Stimulated activated CD4-positive, alpha-beta T cell treated with anti-CD3 and anti-CD28 coated beads, TNF-alpha, amount 100 ng/mL, for 48 hours (primary cell): ENCODE results near the gene SEC14L2.
"Not testable (repeated sequence)": the region's sequence is repeated elsewhere in the genome, so short reads cannot be mapped to it uniquely, and the experiment has no call there.

Experiments used
- DNase-seq, 3 donors: peaks; one replicate each; pipeline ENCODE4 v3.0.0-alpha.2; 2020; ENCODE audit warnings: low read depth in 3 of 3

The SEC14L2 gene

GRCh38 chr22:30455075-30455840, 58.4 kb downstream of the SEC14L2 start:
- no peak for DNase-seq

- no peak for DNase-seq
Observed at GRCh38 chr22:30457981-30458380, 61.2 kb downstream of the SEC14L2 start.

DNA sequence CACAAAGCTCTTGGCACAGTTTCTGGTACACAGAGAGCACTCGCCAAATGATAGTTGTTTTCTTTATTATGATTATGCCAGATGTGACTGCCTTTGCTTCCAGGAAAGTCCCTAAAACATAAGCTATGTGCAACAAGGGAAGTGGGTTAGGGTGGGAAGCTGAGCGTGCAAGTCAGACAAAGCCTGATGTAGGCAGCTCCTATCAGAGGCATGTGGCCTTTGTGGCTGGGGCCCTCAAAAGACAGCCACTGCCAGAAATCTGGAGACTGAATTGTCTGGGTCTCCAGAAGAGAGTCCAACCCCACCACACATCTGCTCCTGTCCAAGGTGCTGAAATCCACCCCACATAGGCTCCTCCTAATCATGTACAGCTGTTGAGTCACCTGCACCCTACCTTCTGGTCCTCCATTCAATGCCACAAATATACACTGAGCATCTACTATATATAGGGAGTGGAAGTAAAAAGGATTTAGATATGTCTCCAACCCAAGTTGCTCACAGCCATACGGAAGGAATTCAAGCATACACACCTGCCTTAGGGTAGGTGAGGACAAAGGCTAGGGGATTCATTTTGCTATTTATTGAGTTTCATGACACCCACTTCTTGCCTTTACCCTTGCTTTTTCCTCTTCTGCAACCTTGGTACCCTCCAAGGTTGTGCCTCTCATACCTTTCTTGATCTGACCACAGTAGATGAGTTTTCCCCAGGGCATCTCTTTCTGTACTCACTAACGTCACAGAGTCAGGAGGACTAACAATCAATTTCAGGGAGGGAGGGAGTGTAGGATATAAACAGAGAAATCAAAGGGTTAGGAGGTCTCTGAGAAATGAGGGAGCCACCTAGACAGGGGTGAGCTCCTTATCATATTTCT, 62.6 kb downstream of the SEC14L2 start:
- no peak for DNase-seq

DNA sequence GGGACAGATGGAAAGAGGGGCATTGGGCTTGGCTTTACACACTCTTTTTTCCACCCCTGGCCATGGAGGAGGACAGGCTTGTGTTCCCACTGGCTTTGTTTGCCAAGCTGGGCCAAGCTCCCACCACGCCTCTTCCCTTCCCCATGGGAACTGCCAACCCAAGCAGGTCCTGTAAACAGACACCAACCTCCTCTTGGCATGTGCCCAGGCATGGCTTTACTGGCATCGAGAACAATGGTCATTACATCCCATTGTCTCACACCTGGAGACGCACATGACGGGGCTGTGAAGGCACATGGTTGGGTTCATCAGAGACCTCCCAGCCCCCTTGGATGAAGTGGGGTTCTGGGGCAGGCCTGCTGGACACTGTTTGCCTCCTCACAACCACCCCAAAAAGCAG, 63.3 kb downstream of the SEC14L2 start:
- DNase-seq = no peak

DNA sequence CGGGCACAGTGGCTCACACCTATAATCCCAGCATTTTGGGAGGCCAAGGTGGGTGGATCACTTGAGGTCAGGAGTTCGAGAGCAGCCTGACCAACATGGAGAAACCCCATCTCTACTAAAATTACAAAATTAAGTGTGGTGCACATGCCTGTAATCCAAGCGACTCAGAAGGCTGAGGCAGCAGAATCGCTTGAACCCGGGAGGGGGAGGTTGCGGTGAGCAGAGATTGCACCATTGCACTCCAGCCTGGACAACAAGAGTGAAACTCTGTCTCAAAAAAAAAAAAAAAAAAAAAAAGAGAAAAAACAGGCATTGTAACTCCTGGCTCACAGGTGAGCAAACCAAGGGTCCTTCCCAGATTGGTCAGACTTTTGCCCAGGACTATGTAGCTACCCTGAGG, 63.7 kb downstream of the SEC14L2 start:
- DNase-seq = not testable (repeated sequence)

- DNase-seq = no peak
Observed at GRCh38 chr22:30469165-30469564, 72.3 kb downstream of the SEC14L2 start.

GRCh38 chr22:30470655-30471054, 73.8 kb downstream of the SEC14L2 start:
- DNase-seq = no peak

DNA sequence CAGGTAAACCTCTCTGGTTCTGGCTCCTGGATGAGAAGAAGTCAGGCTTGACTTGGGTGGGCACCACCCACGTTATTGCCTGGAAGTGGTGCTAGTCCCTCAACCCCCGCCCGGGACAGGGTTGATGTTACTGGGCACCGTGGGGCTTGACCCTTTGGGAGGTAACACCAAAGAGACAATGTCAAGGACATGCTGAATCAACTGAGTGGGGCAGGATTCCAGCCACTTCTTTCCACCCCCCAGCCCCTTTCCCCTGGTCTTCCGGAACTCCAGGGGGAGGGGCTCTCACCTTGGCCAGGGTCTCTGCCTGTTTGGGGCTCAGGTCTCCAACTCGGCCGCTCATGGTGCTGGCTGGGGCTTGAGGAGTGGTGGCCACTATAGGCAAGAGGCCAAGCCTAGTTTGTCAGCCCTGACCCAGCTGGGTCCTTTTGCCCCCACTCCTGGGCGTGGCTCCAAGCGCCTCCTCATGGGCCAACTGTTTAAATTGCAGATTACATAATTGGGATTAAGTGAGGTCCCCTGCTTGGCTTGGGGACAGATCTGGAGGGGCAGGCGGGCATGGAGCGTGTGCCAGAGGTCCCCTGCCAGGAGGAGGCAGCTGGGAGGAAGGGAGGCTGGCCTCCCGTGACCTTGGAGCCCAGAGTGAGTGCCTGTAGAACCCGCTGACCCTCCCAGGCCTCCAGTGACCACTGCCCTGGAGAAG, 74.9 kb downstream of the SEC14L2 start, which contains the start of gene SEC14L3:
SEC14L3 (minus strand) TSS at position 402 of the 703 bp plus-strand sequence; CDS start at position 343, 59 bp downstream.
- DNase-seq = no peak

- DNase-seq = no peak
Observed at GRCh38 chr22:30472994-30473720, 76.3 kb downstream of the SEC14L2 start.

DNA sequence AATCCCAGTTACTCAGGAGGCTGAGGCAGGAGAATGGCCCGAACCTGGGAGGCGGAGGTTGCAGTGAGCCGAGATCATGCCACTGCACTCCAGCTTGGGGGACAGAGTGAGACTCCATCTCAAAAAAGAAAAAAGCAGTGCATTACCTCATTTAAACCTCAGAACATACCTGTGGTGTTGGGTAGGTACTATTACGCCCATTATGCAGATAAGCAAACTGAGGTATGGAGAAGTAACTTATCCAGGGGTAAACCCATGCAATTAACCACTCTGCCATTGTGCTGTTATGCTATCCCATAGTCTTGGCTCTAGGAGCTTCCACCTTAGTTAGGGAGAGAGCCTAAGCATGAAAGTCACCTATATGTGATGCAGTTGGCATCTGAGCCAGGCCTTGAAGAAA, 77.3 kb downstream of the SEC14L2 start:
- no peak for DNase-seq
